ENCODE measurements around the gene MECR.
A peak's percentile ranks its signal among the peaks of the same experiment; 100 is the strongest.
"Not testable (repeated sequence)": the region's sequence is repeated elsewhere in the genome, so short reads cannot be mapped to it uniquely, and the experiment has no call there.

Gene MECR

GRCh38 chr1:29234881-29235280 lies 4.1 kb upstream of the MECR start:
- not testable (repeated sequence) for DNase-seq

GRCh38 chr1:29234471-29234870 lies 3.7 kb upstream of the MECR start:
- no peak for DNase-seq

- no peak for DNase-seq
Measured at GRCh38 chr1:29233693-29234092, 3.0 kb upstream of the MECR start.

- no peak for DNase-seq
Measured at GRCh38 chr1:29232387-29232786, 1.7 kb upstream of the MECR start.

- no peak for DNase-seq
Measured at GRCh38 chr1:29230204-29230552, 556 bp downstream of the MECR start.

GRCh38 chr1:29227511-29227910 lies 3.2 kb downstream of the MECR start:
- DNase-seq, result no peak

- no peak for DNase-seq
Measured at GRCh38 chr1:29225361-29225760, 5.4 kb downstream of the MECR start.

- no peak for DNase-seq
Measured at GRCh38 chr1:29224356-29224837, 6.3 kb downstream of the MECR start.

GRCh38 chr1:29223521-29223920 lies 7.2 kb downstream of the MECR start:
- no peak for DNase-seq

- DNase-seq, result no peak
Measured at GRCh38 chr1:29222686-29223085, 8.0 kb downstream of the MECR start.

- DNase-seq, result not testable (repeated sequence)
Measured at GRCh38 chr1:29222260-29222659, 8.5 kb downstream of the MECR start.

- DNase-seq, result no peak
Measured at GRCh38 chr1:29221296-29221695, 9.4 kb downstream of the MECR start.

- no peak for DNase-seq
Measured at GRCh38 chr1:29218223-29218622, 12.5 kb downstream of the MECR start.

- DNase-seq, result no peak
Measured at GRCh38 chr1:29217633-29218032, 13.1 kb downstream of the MECR start.

- DNase-seq, result no peak
Measured at GRCh38 chr1:29213055-29213454, 17.7 kb downstream of the MECR start.

GRCh38 chr1:29211086-29212030 lies 19.4 kb downstream of the MECR start:
- DNase-seq, result no peak

GRCh38 chr1:29210278-29211085 lies 20.3 kb downstream of the MECR start:
- DNase-seq, result no peak

- no peak for DNase-seq
Measured at GRCh38 chr1:29209173-29209572, 21.6 kb downstream of the MECR start.

- DNase-seq, result no peak
Measured at GRCh38 chr1:29208442-29208841, 22.3 kb downstream of the MECR start.

GRCh38 chr1:29202584-29203340 lies 28.0 kb downstream of the MECR start:
- peak; percentile 95 for DNase-seq

GRCh38 chr1:29202053-29202452 lies 28.7 kb downstream of the MECR start:
- DNase-seq, result no peak

- DNase-seq, result no peak
Measured at GRCh38 chr1:29201595-29202051, 29.1 kb downstream of the MECR start.

Measured in RPMI8226 (cell line).